Omental fat pad (tissue), 4 donors: ENCODE data around the gene CCDC61. TPM values are rescaled to one million over a fixed set of nuclear protein-coding genes. Genes with fewer than 3 reads are reported as not detected.

Source experiments
- ATAC-seq: fragments of 150-250 bp; one replicate; pipeline ENCODE4 v1.9.1; 2016; ENCODE audit warnings: mild to moderate bottlenecking, moderate library complexity; ENCODE audit not compliant: low FRiP score
- DNase-seq: peaks from one replicate; pipeline ENCODE4 v3.0.0-alpha.2; 2019; ENCODE audit warnings: low spot score
- CTCF ChIP-seq, 3 donors: fragments of 450-650 bp; IDR thresholded peaks; one replicate each; pipeline ENCODE4 v1.5.1; 2016 to 2017; ENCODE audit warnings: antibody characterized with exemption in 3 of 3, mild to moderate bottlenecking in 3 of 3, moderate library complexity in 2 of 3
- total RNA-seq, 4 donors: library from RNA; depleted of rRNA; stranded (reverse); fragments of >200 nt; gene quantifications; one replicate each; pipeline ENCODE4 v1.1.0, GENCODE V29; 2016

The CCDC61 gene
- total RNA-seq, 4 donors from 2014 or later = 3.6 to 10.4 (median 6.1) TPM

GRCh38 chr19:46056536-46056935, 61.3 kb downstream of the CCDC61 start:
- no peak for DNase-seq
- ATAC-seq = no peak
- no peak for TF ChIP-seq CTCF (IDR thresholded peaks at IDR 0.05)

- TF ChIP-seq CTCF (IDR thresholded peaks at IDR 0.05) = no peak
- ATAC-seq (no peak), DNase-seq (no peak)
Measured at GRCh38 chr19:46058778-46059177, 63.5 kb downstream of the CCDC61 start.

GRCh38 chr19:46060012-46060411, 64.7 kb downstream of the CCDC61 start:
- no peak for TF ChIP-seq CTCF (IDR thresholded peaks at IDR 0.05)
- DNase-seq (no peak), ATAC-seq (no peak)

GRCh38 chr19:46063201-46063600, 67.9 kb downstream of the CCDC61 start:
- DNase-seq (no peak), ATAC-seq (no peak)
- no peak for TF ChIP-seq CTCF (IDR thresholded peaks at IDR 0.05)

- ATAC-seq (no peak), DNase-seq (no peak)
- no peak for TF ChIP-seq CTCF (IDR thresholded peaks at IDR 0.05)
Measured at GRCh38 chr19:46065486-46066071, 70.3 kb downstream of the CCDC61 start.

- DNase-seq (no peak), ATAC-seq (no peak)
- no peak for TF ChIP-seq CTCF (IDR thresholded peaks at IDR 0.05)
Measured at GRCh38 chr19:46066471-46066870, 71.2 kb downstream of the CCDC61 start.

GRCh38 chr19:46067691-46068090, 72.4 kb downstream of the CCDC61 start:
- DNase-seq (no peak), ATAC-seq (no peak)

More at GRCh38 chr19:46067691-46068090, 72.4 kb downstream of the CCDC61 start:
- no peak for TF ChIP-seq CTCF (IDR thresholded peaks at IDR 0.05)
